PC-3 (cell line): Measurements from ENCODE around the gene IL19. TPM values are rescaled to one million over a fixed set of nuclear protein-coding genes. Genes with fewer than 3 reads are reported as not detected.

Source experiments
- ATAC-seq: fragments of 200-7000 bp; cut with Tn5 transposase; 2 replicates; pipeline ENCODE4 v1.9.1; 2020; ENCODE audit warnings: mild to moderate bottlenecking, moderate library complexity
- BruUV-seq: library from RNA; stranded (reverse); fragments of 400-500 nt; replicated peaks from 2 replicates; lab custom pipeline; 2021; lab: Mats Ljungman, UMichigan
- CTCF ChIA-PET: fragments of 300-600 bp; sonication (Branson Sonifier 250); formaldehyde crosslinking; loops from one replicate; lab custom pipeline; 2022; ENCODE audit warnings: antibody characterized with exemption; lab: Charles Lee
- POLR2A ChIA-PET: fragments of 300-600 bp; sonication (Branson Sonifier 250); formaldehyde crosslinking; loops from one replicate; lab custom pipeline; 2022; ENCODE audit warnings: antibody characterized with exemption; ENCODE audit not compliant: unreplicated experiment; lab: Charles Lee
- DNase-seq: peaks from one replicate; pipeline ENCODE4 v3.0.0-alpha.2; 2015
- H2AFZ ChIP-seq: fragments of 300-600 bp; sonication (generic); 2 replicates; pipeline ENCODE4 v1.6.0; 2016; ENCODE audit warnings: antibody characterized with exemption, low read length
- H3F3A ChIP-seq: fragments of 300-600 bp; sonication (generic); one replicate; pipeline ENCODE4 v1.6.0; 2017; ENCODE audit warnings: antibody characterized with exemption, low read length, control low read depth, mild to moderate bottlenecking; ENCODE audit not compliant: unreplicated experiment
- H3K27ac ChIP-seq: fragments of 300-600 bp; sonication (generic); 2 replicates; pipeline ENCODE4 v1.5.1; 2016; ENCODE audit warnings: mild to moderate bottlenecking, low read length
- H3K27me3 ChIP-seq: fragments of 300-600 bp; sonication (generic); 2 replicates; pipeline ENCODE4 v1.6.1; 2016; ENCODE audit warnings: low read length, mixed read lengths
- H3K36me3 ChIP-seq: fragments of 300-600 bp; sonication (generic); 2 replicates; pipeline ENCODE4 v1.6.1; 2016; ENCODE audit warnings: low read depth, mixed run types, low read length, mixed read lengths
- H3K4me1 ChIP-seq: fragments of 300-600 bp; sonication (generic); 2 replicates; pipeline ENCODE4 v1.5.1; 2016; ENCODE audit warnings: low read length; ENCODE audit not compliant: insufficient read depth
- H3K4me2 ChIP-seq: fragments of 300-600 bp; sonication (generic); 2 replicates; pipeline ENCODE4 v1.6.0; 2016; ENCODE audit warnings: low read length
- H3K4me3 ChIP-seq: fragments of 300-600 bp; sonication (generic); 2 replicates; pipeline ENCODE4 v1.5.1; 2016; ENCODE audit warnings: mild to moderate bottlenecking, low read length, mixed read lengths
- H3K79me2 ChIP-seq: fragments of 300-600 bp; sonication (generic); 2 replicates; pipeline ENCODE4 v1.6.1; 2017; ENCODE audit warnings: low read length, mixed read lengths
- H3K9ac ChIP-seq: fragments of 300-600 bp; sonication (generic); 2 replicates; pipeline ENCODE4 v1.6.0; 2016; ENCODE audit warnings: mild to moderate bottlenecking, low read length
- H3K9me2 ChIP-seq: fragments of 300-600 bp; sonication (generic); replicated peaks from 2 replicates; pipeline ENCODE4 v1.6.1; 2016; ENCODE audit warnings: mixed run types, low read length, mixed read lengths
- H3K9me3 ChIP-seq: fragments of 300-600 bp; sonication (generic); 2 replicates; pipeline ENCODE4 v1.6.1; 2016; ENCODE audit warnings: low read length, mixed read lengths
- H4K20me1 ChIP-seq: fragments of 300-600 bp; sonication (generic); 2 replicates; pipeline ENCODE4 v1.6.1; 2016; ENCODE audit warnings: low read length, mixed read lengths
- EZH2 ChIP-seq: fragments of 300-600 bp; sonication (generic); IDR thresholded peaks from one replicate; pipeline ENCODE4 v1.6.1; 2017; ENCODE audit warnings: antibody characterized with exemption, mild to moderate bottlenecking, low read length; ENCODE audit not compliant: unreplicated experiment
- EZH2phosphoT487 ChIP-seq: fragments of 300-600 bp; sonication (generic); IDR thresholded peaks from 2 replicates; pipeline ENCODE4 v1.6.1; 2018; ENCODE audit warnings: mild to moderate bottlenecking, antibody characterized with exemption, low read length, borderline replicate concordance
- intact Hi-C: fragments of 100-400 bp; cut with micrococcal nuclease; formaldehyde crosslinking; loops from 2 replicates; pipeline ENCODE4 v1.9.0; 2023
- total RNA-seq: library from RNA; depleted of rRNA; stranded (reverse); fragments of >200 nt; gene quantifications from 2 replicates; pipeline ENCODE4 v1.2.3, GENCODE V29; 2014
- TF ChIP-seq, protein P1 (sequence below): fragments of 300-600 bp; sonication (generic); conservative IDR thresholded peaks from 2 replicates; pipeline ENCODE4 v1.5.1; 2017; ENCODE audit warnings: antibody characterized with exemption, low read depth, mild to moderate bottlenecking, low read length

IL19 gene
- total RNA-seq, 1 experiment from 2014 or later, result not detected

DNA sequence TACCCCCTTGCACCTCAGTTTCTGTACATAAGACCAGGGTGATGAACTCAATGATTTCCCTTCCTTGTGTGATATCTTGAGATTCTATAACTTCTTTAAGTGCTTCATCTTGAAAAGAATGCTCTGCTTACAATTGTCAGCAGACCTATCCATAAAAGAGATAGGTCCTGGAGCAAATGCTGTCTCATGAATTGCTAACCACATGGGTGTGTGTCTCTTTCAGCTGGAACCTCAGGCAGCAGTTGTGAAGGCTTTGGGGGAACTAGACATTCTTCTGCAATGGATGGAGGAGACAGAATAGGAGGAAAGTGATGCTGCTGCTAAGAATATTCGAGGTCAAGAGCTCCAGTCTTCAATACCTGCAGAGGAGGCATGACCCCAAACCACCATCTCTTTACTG, 97.7 kb downstream of the IL19 start:
- no peaks in the 10 kb centered on the region for H3K4me1 ChIP-seq
- H3K9me3 ChIP-seq, result no peaks in the 10 kb centered on the region
- no peak overlapping the region for H3K4me3 ChIP-seq
- H2AFZ ChIP-seq, result no peak overlapping the region
- intact Hi-C loops, result loop anchor here (5.0 kb wide), 1 partner anchor 209 kb away; no protein-coding TSS in a partner anchor
- ATAC-seq (no peak), DNase-seq (no peak)
- no peaks in the 10 kb centered on the region for H3K36me3 ChIP-seq
- no peaks in the 10 kb centered on the region for H4K20me1 ChIP-seq
- POLR2A ChIA-PET, result no interaction called here
- H3K4me2 ChIP-seq, result no peak overlapping the region
- no peaks in the 10 kb centered on the region for H3F3A ChIP-seq
- CTCF ChIA-PET, result no interaction called here
- no TSS peak for BruUV-seq
- no peaks in the 10 kb centered on the region for H3K27me3 ChIP-seq
- no peak overlapping the region for H3K9ac ChIP-seq
- H3K9me2 ChIP-seq, result no peaks in the 10 kb centered on the region
- H3K79me2 ChIP-seq, result no peaks in the 10 kb centered on the region
- H3K27ac ChIP-seq, result no peak overlapping the region
- TF ChIP-seq EZH2phosphoT487, result no peak
- TF ChIP-seq, protein P1, sequence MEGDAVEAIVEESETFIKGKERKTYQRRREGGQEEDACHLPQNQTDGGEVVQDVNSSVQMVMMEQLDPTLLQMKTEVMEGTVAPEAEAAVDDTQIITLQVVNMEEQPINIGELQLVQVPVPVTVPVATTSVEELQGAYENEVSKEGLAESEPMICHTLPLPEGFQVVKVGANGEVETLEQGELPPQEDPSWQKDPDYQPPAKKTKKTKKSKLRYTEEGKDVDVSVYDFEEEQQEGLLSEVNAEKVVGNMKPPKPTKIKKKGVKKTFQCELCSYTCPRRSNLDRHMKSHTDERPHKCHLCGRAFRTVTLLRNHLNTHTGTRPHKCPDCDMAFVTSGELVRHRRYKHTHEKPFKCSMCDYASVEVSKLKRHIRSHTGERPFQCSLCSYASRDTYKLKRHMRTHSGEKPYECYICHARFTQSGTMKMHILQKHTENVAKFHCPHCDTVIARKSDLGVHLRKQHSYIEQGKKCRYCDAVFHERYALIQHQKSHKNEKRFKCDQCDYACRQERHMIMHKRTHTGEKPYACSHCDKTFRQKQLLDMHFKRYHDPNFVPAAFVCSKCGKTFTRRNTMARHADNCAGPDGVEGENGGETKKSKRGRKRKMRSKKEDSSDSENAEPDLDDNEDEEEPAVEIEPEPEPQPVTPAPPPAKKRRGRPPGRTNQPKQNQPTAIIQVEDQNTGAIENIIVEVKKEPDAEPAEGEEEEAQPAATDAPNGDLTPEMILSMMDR, result no peak

DNA sequence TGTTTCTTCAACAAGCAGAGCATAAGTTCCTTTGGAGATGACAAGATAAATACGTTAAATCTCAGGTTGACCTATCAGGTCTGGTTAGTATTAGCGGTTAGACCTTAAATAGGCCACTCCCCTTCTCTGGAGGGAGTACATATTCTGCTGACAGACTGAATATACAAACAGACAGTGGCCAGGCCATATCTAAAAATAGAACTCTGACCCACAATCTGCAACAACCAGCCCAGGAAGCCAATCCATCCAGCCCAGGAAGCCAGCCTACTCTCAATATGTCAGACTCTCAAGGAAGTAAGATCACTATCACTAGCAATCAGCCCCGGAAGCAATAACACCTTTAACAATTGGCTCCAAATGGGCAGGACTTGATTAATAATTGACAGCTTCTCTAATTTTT, 101.6 kb downstream of the IL19 start:
- intact Hi-C loops, result no loop called here
- DNase-seq, result no peak
- Histone ChIP-seq H3K36me3 (no peaks in the 10 kb centered on the region), H3K27me3 (no peaks in the 10 kb centered on the region), H3K79me2 (no peaks in the 10 kb centered on the region), H3K4me1 (no peaks in the 10 kb centered on the region), H3K9me2 (no peaks in the 10 kb centered on the region), H4K20me1 (no peaks in the 10 kb centered on the region), H3K4me3 (no peak overlapping the region), H3K27ac (no peak overlapping the region), H3K9ac (no peak overlapping the region), H2AFZ (no peak overlapping the region), H3F3A (no peaks in the 10 kb centered on the region), H3K9me3 (no peaks in the 10 kb centered on the region), H3K4me2 (no peak overlapping the region)
- ChIA-PET POLR2A (interaction anchor here (0.6 kb wide), 1 partner anchor 18 kb away, joined by 3 read pairs; no protein-coding TSS in a partner anchor), CTCF (no interaction called here)
- TF ChIP-seq EZH2 (no peak), EZH2phosphoT487 (no peak)
- TF ChIP-seq, protein P1, result no peak
- ATAC-seq, result no peak
- BruUV-seq, result no TSS peak

DNA sequence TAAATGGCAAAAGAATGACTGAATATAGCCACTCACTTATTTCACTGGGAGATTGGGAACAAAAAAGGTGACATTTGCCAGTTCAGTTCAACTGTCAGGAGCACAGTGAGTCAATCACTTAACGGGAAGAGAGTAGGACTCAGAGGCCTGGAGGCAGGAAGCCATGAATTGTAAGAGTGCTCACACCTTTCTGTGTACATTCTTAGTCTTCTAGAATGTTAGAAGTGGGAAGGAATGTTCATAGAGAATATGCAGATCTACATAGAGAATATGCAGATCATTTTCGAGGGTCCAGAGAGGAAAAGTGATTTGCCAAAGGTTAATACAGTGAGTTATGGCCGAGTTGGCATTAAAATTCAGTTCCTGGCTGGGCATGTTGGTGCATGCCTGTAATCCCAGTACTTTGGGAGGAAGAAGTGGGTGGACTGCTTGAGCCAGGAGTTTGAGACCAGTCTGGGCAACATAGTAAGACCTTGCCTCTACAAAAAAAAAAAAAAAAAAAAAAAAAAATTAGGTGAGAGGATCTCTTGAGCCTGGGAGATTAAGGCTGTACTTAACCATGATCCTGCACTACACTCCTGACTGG, 103.1 kb downstream of the IL19 start:
- ATAC-seq (peak; percentile 54; the same call in 1 of the 2 replicates), DNase-seq (peak; percentile 41)
- Histone ChIP-seq H3K9me2 (no peaks in the 10 kb centered on the region), H3K36me3 (no peaks in the 10 kb centered on the region), H3K9me3 (peaks cover 12% of the 10 kb centered on the region), H3K4me3 (no peak overlapping the region), H3K4me2 (no peak overlapping the region), H3F3A (no peaks in the 10 kb centered on the region), H2AFZ (no peak overlapping the region), H3K27ac (no peak overlapping the region), H3K9ac (no peak overlapping the region), H4K20me1 (no peaks in the 10 kb centered on the region), H3K79me2 (no peaks in the 10 kb centered on the region), H3K4me1 (no peaks in the 10 kb centered on the region), H3K27me3 (no peaks in the 10 kb centered on the region)
- ChIA-PET POLR2A (interaction anchor here (0.7 kb wide), 1 partner anchor 109 kb away, joined by 4 read pairs; no protein-coding TSS in a partner anchor), CTCF (no interaction called here)
- no TSS peak for BruUV-seq
- TF ChIP-seq EZH2phosphoT487 (no peak), EZH2 (no peak)
- TF ChIP-seq, protein P1, result no peak
- intact Hi-C loops, result no loop called here
